K562 (cell line): ENCODE data around the gene PTOV1. TPM values are rescaled to one million over a fixed set of nuclear protein-coding genes. Genes with fewer than 3 reads are reported as not detected.
A peak's percentile ranks its signal among the peaks of the same experiment; 100 is the strongest.

ENCODE experiments used
- ATAC-seq: fragments of 200-7000 bp; cut with Tn5 transposase; 3 replicates; pipeline ENCODE4 v1.9.1; 2020; ENCODE audit warnings: moderate library complexity
- BruUV-seq: library from RNA; stranded (reverse); fragments of 400-500 nt; replicated peaks from 2 replicates; lab custom pipeline; 2021; lab: Mats Ljungman, UMichigan
- CTCF ChIA-PET: fragments of 300-600 bp; formaldehyde crosslinking; extraction: SDS; loops from one replicate; lab custom pipeline; 2021; ENCODE audit warnings: low intra/inter-chr PET ratio; lab: Yijun Ruan, JAX
- POLR2A ChIA-PET: fragments of 300-600, 350-650 bp; sonication (Branson Sonifier 250); formaldehyde crosslinking; extraction: SDS; loops from one replicate; lab custom pipeline; 2021; ENCODE audit warnings: antibody characterized with exemption, inconsistent platforms; lab: Yijun Ruan, JAX
- DNase-seq, 4 experiments: peaks; one replicate each; pipeline versions ENCODE4 v3.0.0 to v3.0.0-alpha.2; 2011 to 2018; ENCODE audit warnings: low spot score in 3 of 4, mixed read lengths in 3 of 4; ENCODE audit errors: extremely low read depth in 1 of 4
- FAIRE-seq: peaks from 2 replicates; lab custom pipeline; 2011; peaks lifted over from hg19 to GRCh38; lab: Jason Lieb, UNC
- H2AFZ ChIP-seq: 2 replicates; pipeline ENCODE4 v1.6.0; 2011; ENCODE audit warnings: low read depth, low read length, control low read depth, inconsistent platforms
- H3K27ac ChIP-seq: fragments of 200-600 bp; 3 replicates; pipeline ENCODE4 v1.8.0; 2011; ENCODE audit warnings: low read depth, mild to moderate bottlenecking, control low read depth, inconsistent platforms, low read length, moderate library complexity, mixed read lengths; ENCODE audit errors: extremely low read depth
- H3K27me3 ChIP-seq, 2 experiments: fragments of 300-600 bp in 1 of 2; 2 replicates in 1 of 2; 3 replicates in 1 of 2; pipeline versions ENCODE4 v1.6.0 to v1.8.0; 2011; ENCODE audit warnings: inconsistent platforms in 2 of 2, low read length in 2 of 2, mild to moderate bottlenecking in 1 of 2, mixed read lengths in 1 of 2, moderate library complexity in 1 of 2; ENCODE audit not compliant: control insufficient read depth in 2 of 2, insufficient read depth in 2 of 2
- H3K36me3 ChIP-seq: fragments of 300-600 bp; 3 replicates; pipeline ENCODE4 v1.8.0; 2011; ENCODE audit warnings: mild to moderate bottlenecking, low read length, inconsistent platforms; ENCODE audit not compliant: control insufficient read depth, insufficient read depth
- H3K4me1 ChIP-seq, 2 experiments: fragments of 200-600 bp in 1 of 2; replicated peaks in 1 of 2; 2 replicates in 1 of 2; 3 replicates in 1 of 2; pipeline versions ENCODE4 v1.5.1 to v1.8.0; 2011; ENCODE audit warnings: inconsistent platforms in 2 of 2, low read length in 2 of 2, mild to moderate bottlenecking in 1 of 2, mixed read lengths in 1 of 2, moderate library complexity in 1 of 2; ENCODE audit not compliant: control insufficient read depth in 2 of 2, insufficient read depth in 2 of 2
- H3K4me2 ChIP-seq: 2 replicates; pipeline ENCODE4 v1.6.1; 2011; ENCODE audit warnings: low read length, control low read depth, inconsistent platforms, mixed read lengths; ENCODE audit not compliant: insufficient read depth
- H3K4me3 ChIP-seq: fragments of 200-600 bp; sonication (generic), shearing (Covaris generic); 2 replicates; pipeline ENCODE4 v1.5.1; 2016; ENCODE audit warnings: control low read depth, inconsistent platforms
- H3K79me2 ChIP-seq: fragments of 200-600 bp; 3 replicates; pipeline ENCODE4 v1.8.0; 2011; ENCODE audit warnings: low read length, inconsistent platforms; ENCODE audit not compliant: control insufficient read depth, insufficient read depth
- H3K9ac ChIP-seq, 2 experiments: 2 replicates each; pipeline versions ENCODE4 v1.6.0 to v1.6.1; 2011; ENCODE audit warnings: low read depth in 2 of 2, low read length in 2 of 2, control low read depth in 1 of 2, inconsistent platforms in 1 of 2, mild to moderate bottlenecking in 1 of 2, mixed read lengths in 1 of 2; ENCODE audit not compliant: insufficient read depth in 1 of 2
- H3K9me1 ChIP-seq: one replicate; pipeline ENCODE4 v1.6.0; 2011; ENCODE audit warnings: inconsistent platforms, mild to moderate bottlenecking, low read length, moderate library complexity; ENCODE audit not compliant: control insufficient read depth, insufficient read depth
- H3K9me3 ChIP-seq: replicated peaks from 2 replicates; pipeline ENCODE4 v1.5.1; 2011; ENCODE audit warnings: low read depth, low read length, inconsistent platforms; ENCODE audit not compliant: control insufficient read depth, insufficient read depth
- H4K20me1 ChIP-seq: replicated peaks from 2 replicates; pipeline ENCODE4 v1.6.1; 2011; ENCODE audit warnings: low read length, inconsistent platforms, mixed read lengths; ENCODE audit not compliant: control insufficient read depth, insufficient read depth
- E2F6 ChIP-seq, 2 experiments: IDR thresholded peaks; 2 replicates each; pipeline ENCODE4 v1.6.1; 2011; ENCODE audit warnings: borderline replicate concordance in 1 of 2, control low read depth in 1 of 2, low read depth in 1 of 2, low read length in 1 of 2, mild to moderate bottlenecking in 1 of 2, mixed read lengths in 1 of 2, moderate library complexity in 1 of 2; ENCODE audit not compliant: insufficient read depth in 1 of 2, insufficient read length in 1 of 2, poor library complexity in 1 of 2, severe bottlenecking in 1 of 2; ENCODE audit errors: extremely low read depth in 1 of 2
- NCOA1 ChIP-seq: fragments of 450-650 bp; IDR thresholded peaks from 2 replicates; pipeline ENCODE4 v1.6.1; 2016; ENCODE audit warnings: low read depth
- SMAD4 ChIP-seq: fragments of 250-450 bp; sonication (Bioruptor Pico); conservative IDR thresholded peaks from 2 replicates; pipeline ENCODE4 v1.8.0; 2021; ENCODE audit warnings: inconsistent platforms, mild to moderate bottlenecking, moderate library complexity
- THRA ChIP-seq: fragments of 450-650 bp; IDR thresholded peaks from 2 replicates; pipeline ENCODE4 v1.6.1; 2017; ENCODE audit warnings: mild to moderate bottlenecking, moderate library complexity
- USF2 ChIP-seq: sonication (generic); formaldehyde crosslinking; IDR thresholded peaks from 2 replicates; pipeline ENCODE4 v1.5.0; 2020; ENCODE audit warnings: missing genetic modification reagents
- ZNF121 ChIP-seq: sonication (generic); formaldehyde crosslinking; conservative IDR thresholded peaks from 2 replicates; pipeline ENCODE4 v1.8.0; 2022; ENCODE audit warnings: missing genetic modification reagents
- ZNF589 ChIP-seq: fragments of 200-800 bp; sonication (Bioruptor generic); IDR thresholded peaks from 2 replicates; pipeline ENCODE4 v1.6.1; 2016; ENCODE audit warnings: low read depth, missing genetic modification characterization, missing compliant biosample characterization
- WGBS: fragments of 100-300 bp; shearing (Covaris generic); methylation state at CpG from one replicate; pipeline ENCODE4 v1.1.6; 2016; ENCODE audit warnings: low coverage, mixed read lengths; ENCODE audit not compliant: insufficient coverage; ENCODE audit errors: missing lambda C conversion rate; 5-methylcytosine and 5-hydroxymethylcytosine counted together
- in situ Hi-C: fragments of 300-500 bp; cut with MboI; formaldehyde crosslinking; loops from 4 replicates; pipeline ENCODE4 v1.15.0; 2018; ENCODE audit warnings: inconsistent platforms, mixed read lengths
- intact Hi-C: fragments of 100-400 bp; cut with micrococcal nuclease; formaldehyde crosslinking; loops from 2 replicates; pipeline ENCODE4 v1.14.2; 2022
- polyA plus RNA-seq, 8 experiments: library from polyadenylated mRNA; depleted of rRNA in 4 of 8; stranded (reverse) in 5 of 8; unstranded in 3 of 8; fragments of >200 nt; fragmentation: Nextera tagmentation in 2 of 8; fragmentation: Illumina TruSeq in 1 of 8; extraction: Ambion mirVana in 2 of 8; extraction: Trizol in 1 of 8; gene quantifications; 2 replicates each; pipeline versions ENCODE4 v1.2.1 to v1.2.3, GENCODE V29; 2011 to 2014; ENCODE audit warnings: inconsistent platforms in 1 of 8, missing spikeins in 1 of 8
- total RNA-seq, 7 experiments: library from RNA; depleted of rRNA in 6 of 7; stranded (reverse); fragments of >200 nt in 6 of 7; fragmentation: Illumina TruSeq in 2 of 7; extraction: Trizol in 2 of 7; gene quantifications; 2 replicates each; pipeline versions ENCODE4 v1.2.1 to v1.2.3, GENCODE V29; 2011 to 2021; ENCODE audit warnings: low replicate concordance in 1 of 7

PTOV1 gene
- total and polyA plus RNA-seq, 9 of the 15 experiments (the other 6 are each of a cell fraction or from before 2014, with no cell fraction given), result 4.9 to 169 (median 43.5) TPM

- peaks cover 20% of the 10 kb centered on the region for H3K79me2 ChIP-seq
- TF ChIP-seq NCOA1 (no peak), ZNF121 (CRISPR knock-in tag) (peak; percentile 80)
- H3K4me2 ChIP-seq, result no peak overlapping the region
- FAIRE-seq (no peak), ATAC-seq (no peak), DNase-seq (no peak)
- H3K4me3 ChIP-seq, result no peak overlapping the region
- H3K9me3 ChIP-seq, result 0 out of 2 replicates have a peak, but pooled peaks cover 6% of the 10 kb centered on the region
- WGBS, result 79% methylated on average over 5 of the region's 5 CpGs
- no peak overlapping the region for H3K27ac ChIP-seq
- H3K9me1 ChIP-seq, result peaks cover 3% of the 10 kb centered on the region
- H3K27me3 ChIP-seq, result no peaks in the 10 kb centered on the region
- intact Hi-C loops (no loop called here), in situ Hi-C loops (no loop called here)
- peaks cover 28 to 33% of the 10 kb centered on the region in 2 experiments for H3K4me1 ChIP-seq
- no peaks in the 10 kb centered on the region for H4K20me1 ChIP-seq
- H3K36me3 ChIP-seq, result peaks cover 3% of the 10 kb centered on the region; the same call in 1 of the 3 replicates
- POLR2A ChIA-PET, result interaction anchor here (0.6 to 0.9 kb wide), 2 partner anchors 31 to 404 kb away, joined by 3 to 4 read pairs; partner anchors contain the start of gene AKT1S1
- no peak overlapping the region for H2AFZ ChIP-seq
- CTCF ChIA-PET, result no interaction called here
- BruUV-seq, result no TSS peak
- no peak overlapping the region for H3K9ac ChIP-seq
Observed at GRCh38 chr19:49846408-49846807, 4.6 kb upstream of the PTOV1 start.

GRCh38 chr19:49847731-49848696, 2.9 kb upstream of the PTOV1 start:
- in situ Hi-C loops (no loop called here), intact Hi-C loops (no loop called here)
- peak; percentile 56 to 86 (median 65) for DNase-seq
- H3K79me2 ChIP-seq, result peaks cover 36% of the 10 kb centered on the region
- BruUV-seq, result no TSS peak
- ChIA-PET CTCF (no interaction called here), POLR2A (interaction anchor here (0.6 to 1.9 kb wide), 8 partner anchors 10 to 1956 kb away, joined by 4 to 7 read pairs (median 4); partner anchors contain the start of gene MED25)
- H3K27ac ChIP-seq, result peak overlapping the region; percentile 100
- FAIRE-seq, result peak; percentile 90
- peaks cover 39 to 42% of the 10 kb centered on the region in 2 experiments for H3K4me1 ChIP-seq
- H3K9me3 ChIP-seq, result 0 out of 2 replicates have a peak, but pooled peaks cover 6% of the 10 kb centered on the region
- peak overlapping the region in 1 of 2 experiments; percentile 99; a peak in 2 of 4 replicates for H3K9ac ChIP-seq
- H3K4me2 ChIP-seq, result peak overlapping the region; percentile 92
- H4K20me1 ChIP-seq, result peaks cover 11% of the 10 kb centered on the region
- peak; percentile 15; the same call in 1 of the 3 replicates for ATAC-seq
- no peak overlapping the region for H3K4me3 ChIP-seq
- WGBS, result 29% methylated on average over 10 of the region's 10 CpGs
- no peaks in the 10 kb centered on the region for H3K27me3 ChIP-seq
- H3K9me1 ChIP-seq, result peaks cover 11% of the 10 kb centered on the region
- H3K36me3 ChIP-seq, result peaks cover 12% of the 10 kb centered on the region
- peak overlapping the region; percentile 82 for H2AFZ ChIP-seq
- TF ChIP-seq SMAD4 (CRISPR knock-in tag) (0 out of 2 replicates have a peak, but pooled peaks have one; percentile 26), THRA (no peak), USF2 (CRISPR knock-in tag) (peak; percentile 92), ZNF589 (CRISPR knock-in tag) (0 out of 2 replicates have a peak, but pooled peaks have one; percentile 56), E2F6 (IDR thresholded peaks at IDR 0.05; ENCODE audit: borderline replicate concordance in 1 of 2, extremely low read depth in 1 of 2, insufficient read depth in 1 of 2, insufficient read length in 1 of 2, low read depth in 1 of 2, low read length in 1 of 2, poor library complexity in 1 of 2, severe bottlenecking in 1 of 2) (peak; percentile 70 to 82)
